ENCODE data around the gene ZCCHC14. TPM values are rescaled to one million over a fixed set of nuclear protein-coding genes. Genes with fewer than 3 reads are reported as not detected.

Gene ZCCHC14
- total and polyA plus RNA-seq, 2 of the 8 experiments (the other 6 are each of a cell fraction or from before 2014, with no cell fraction given): 8.2 to 28.2 TPM

GRCh38 chr16:87534751-87535150, 41.9 kb upstream of the ZCCHC14 start (continued):
- no peak for TF ChIP-seq E2F6 (IDR thresholded peaks at IDR 0.05)
- no peak for TF ChIP-seq TBP (IDR thresholded peaks at IDR 0.05; ENCODE audit: low read depth, low read length)
- TF ChIP-seq RNF2 (IDR thresholded peaks at IDR 0.05; ENCODE audit: borderline replicate concordance, low read depth, low read length, missing control alignments, poor library complexity, severe bottlenecking): no peak
- TF ChIP-seq HDAC6 (IDR thresholded peaks at IDR 0.05; ENCODE audit: low read depth, low read length): no peak
- TF ChIP-seq EGR1 (IDR thresholded peaks at IDR 0.05; ENCODE audit: borderline replicate concordance, low read depth, low read length): no peak
